ENCODE results near the gene PCP4.

DNA sequence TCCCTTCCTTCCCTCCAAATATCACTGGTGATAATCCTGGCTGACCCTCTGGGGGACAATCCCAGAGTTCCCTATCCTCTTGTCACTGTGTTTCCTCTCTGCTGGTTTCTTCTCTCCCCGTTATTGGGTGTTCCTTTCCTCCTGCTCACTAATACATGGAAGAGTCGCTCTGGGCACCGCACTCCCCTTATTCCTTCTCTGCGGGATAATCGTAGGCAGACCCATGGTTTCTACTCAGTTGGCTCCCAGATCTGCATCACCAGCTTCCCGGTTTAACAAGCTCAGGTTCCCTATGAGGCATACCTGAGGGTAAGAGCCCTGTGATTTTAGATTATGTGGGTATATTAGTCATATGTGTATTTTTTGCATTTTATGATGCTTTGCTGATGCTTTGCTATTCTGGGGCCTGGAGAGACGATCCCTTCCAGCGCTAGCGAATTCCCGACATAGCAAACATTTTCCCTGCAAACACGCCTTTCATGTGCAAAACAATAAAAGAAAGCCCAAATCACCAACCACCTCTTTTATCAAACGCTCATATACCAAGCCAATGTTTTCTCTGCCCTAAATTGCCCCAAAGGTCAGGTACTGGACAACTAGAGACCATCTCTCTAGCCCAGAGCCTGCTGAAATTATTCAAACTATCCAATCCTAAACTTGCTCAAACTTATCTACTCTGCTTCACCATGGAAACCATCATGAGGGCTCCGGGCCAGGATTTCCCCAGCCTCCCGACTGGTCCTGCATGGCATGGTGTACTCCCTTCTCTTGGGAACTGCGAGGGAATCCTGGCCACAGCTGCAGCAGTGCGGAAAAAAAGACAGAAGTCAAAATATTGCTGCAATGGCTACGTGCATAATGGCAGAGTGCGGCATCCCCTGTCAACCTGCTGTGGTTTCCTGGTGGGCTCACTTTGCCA lies 84.2 kb downstream of the PCP4 start:
- TF ChIP-seq CTCF (IDR thresholded peaks at IDR 0.05 in 8 of 11, conservative IDR thresholded peaks at IDR 0.05 in 3 of 11) (no peak), POLR2AphosphoS5 (IDR thresholded peaks at IDR 0.05) (no peak)

Measured in spleen (tissue), 7 donors.